ENCODE results near the gene APMAP. TPM values are rescaled to one million over a fixed set of nuclear protein-coding genes. Genes with fewer than 3 reads are reported as not detected.

Gene APMAP
- total and polyA plus RNA-seq, 10 of the 15 experiments (the other 5 are each of a cell fraction or from before 2014, with no cell fraction given), result 12.1 to 60.2 (median 32.7) TPM

DNA sequence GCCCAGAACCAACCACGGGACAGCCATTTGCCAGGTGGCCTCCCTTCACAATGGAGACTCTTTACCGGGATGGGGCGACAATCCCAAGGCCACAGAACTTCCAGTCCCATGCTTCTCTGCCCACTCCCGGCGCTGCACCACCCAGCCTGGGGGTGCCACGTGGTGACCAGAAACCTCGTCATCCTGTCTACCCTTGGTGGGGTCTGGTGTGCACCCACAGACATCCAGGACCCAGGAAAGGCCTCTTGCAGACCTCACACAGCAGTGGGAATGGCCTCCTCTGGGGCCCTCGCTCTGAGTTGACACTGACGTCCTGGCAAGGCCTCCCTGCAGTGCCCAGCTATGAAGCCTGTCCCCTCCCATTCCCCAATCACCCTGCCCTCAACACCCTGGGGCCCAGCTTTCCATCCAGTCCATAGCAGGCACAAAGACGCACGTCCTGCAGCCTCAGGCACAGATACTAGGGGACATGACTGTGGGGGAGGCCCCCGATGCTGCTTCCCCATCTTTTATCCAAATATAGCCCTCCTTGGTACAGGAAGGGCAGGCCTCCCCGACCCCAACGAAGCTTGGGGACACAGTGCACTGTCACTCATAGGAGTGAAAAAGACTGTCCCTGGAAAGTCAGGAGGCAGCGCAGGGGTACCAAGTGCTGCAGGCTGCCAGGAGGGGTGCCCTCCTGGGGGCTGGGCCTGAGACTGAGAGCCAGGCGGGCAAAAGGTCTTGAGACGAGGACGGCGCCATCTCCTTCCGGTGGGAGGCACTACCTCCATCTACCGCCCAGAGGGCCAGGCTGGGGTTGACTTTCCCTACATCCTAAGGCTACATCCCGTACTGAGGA, 36.3 kb downstream of the APMAP start:
- Histone ChIP-seq H3K27me3 (replicated peaks in 1 of 2; ENCODE audit: control insufficient read depth in 2 of 2, insufficient read depth in 2 of 2, low read length in 1 of 2) (no peaks in the 10 kb centered on the region), H3K4me3 (no peak overlapping the region), H3K36me3 (ENCODE audit: control insufficient read depth in 2 of 2, insufficient read depth in 2 of 2, low read length in 1 of 2) (peaks cover 0 to 4% of the 10 kb centered on the region in 2 experiments; a peak in 2 of 4 replicates), H3K27ac (ENCODE audit: control insufficient read depth, insufficient read depth) (no peak overlapping the region), H3K79me2 (ENCODE audit: control insufficient read depth, insufficient read depth, low read length) (no peaks in the 10 kb centered on the region), H4K20me1 (ENCODE audit: control insufficient read depth, insufficient read depth) (no peaks in the 10 kb centered on the region), H3K4me2 (ENCODE audit: control insufficient read depth, insufficient read depth) (no peak overlapping the region), H3K9me3 (replicated peaks; ENCODE audit: control insufficient read depth, insufficient read depth, low read length) (no peaks in the 10 kb centered on the region), H3K9ac (ENCODE audit: control insufficient read depth, insufficient read depth, low read length) (no peak overlapping the region), H3K4me1 (ENCODE audit: control insufficient read depth, insufficient read depth, low read length) (peaks cover 14% of the 10 kb centered on the region), H2AFZ (ENCODE audit: control insufficient read depth, low read depth, low read length) (no peak overlapping the region)
- no peak for FAIRE-seq
- ChIA-PET RAD21 (ENCODE audit: unreplicated experiment) (no interaction called here), CTCF (no interaction called here), POLR2A (interaction anchor here (0.7 kb wide), 1 partner anchor 41 kb away, joined by 3 read pairs; no protein-coding TSS in a partner anchor), SMC1A (ENCODE audit: uncharacterized antibody, unreplicated experiment) (no interaction called here)
- no peak for ATAC-seq
- intact Hi-C loops (cut with micrococcal nuclease; ENCODE audit: unreplicated experiment) (no loop called here), in situ Hi-C loops (cut with MboI) (no loop called here)
- TF ChIP-seq MLLT1 (IDR thresholded peaks at IDR 0.05) (no peak), POLR2AphosphoS5 (IDR thresholded peaks at IDR 0.05; ENCODE audit: low read length) (no peak)
- no TSS peak for BruUV-seq (replicated peaks)
- no peak for DNase-seq (ENCODE audit: low read depth, low spot score)
- 92% methylated on average over 22 of the region's 22 CpGs for WGBS (ENCODE audit: insufficient coverage, insufficient replicate concordance, low lambda C conversion rate, missing lambda C conversion rate)

GRCh38 chr20:24955045-24955444, 37.5 kb downstream of the APMAP start:
- no peaks in the 10 kb centered on the region for H3K27me3 ChIP-seq (replicated peaks in 1 of 2; ENCODE audit: control insufficient read depth in 2 of 2, insufficient read depth in 2 of 2, low read length in 1 of 2)
- ChIA-PET POLR2A (interaction anchor here (0.7 to 0.9 kb wide), 3 partner anchors 11 to 120 kb away, joined by 3 to 5 read pairs (median 3); no protein-coding TSS in a partner anchor), CTCF (interaction anchor here (1.1 to 1.2 kb wide), 2 partner anchors 23 to 39 kb away, joined by 3 read pairs; no protein-coding TSS in a partner anchor), RAD21 (ENCODE audit: unreplicated experiment) (interaction anchor here (1.3 kb wide), 1 partner anchor 102 kb away, joined by 3 read pairs; no protein-coding TSS in a partner anchor), SMC1A (ENCODE audit: uncharacterized antibody, unreplicated experiment) (interaction anchor here (1.0 kb wide), 1 partner anchor 34 kb away, joined by 3 read pairs; no protein-coding TSS in a partner anchor)
- ATAC-seq, result peak; percentile 76
- in situ Hi-C loops (cut with MboI) (no loop called here), intact Hi-C loops (cut with micrococcal nuclease; ENCODE audit: unreplicated experiment) (no loop called here)
- H3K4me3 ChIP-seq, result no peak overlapping the region
- peak overlapping the region; percentile 30; the same call in 1 of the 2 replicates for H3K4me2 ChIP-seq (ENCODE audit: control insufficient read depth, insufficient read depth)
- H4K20me1 ChIP-seq (ENCODE audit: control insufficient read depth, insufficient read depth), result no peaks in the 10 kb centered on the region
- H3K79me2 ChIP-seq (ENCODE audit: control insufficient read depth, insufficient read depth, low read length), result no peaks in the 10 kb centered on the region
- peak overlapping the region; percentile 42 for H3K27ac ChIP-seq (ENCODE audit: control insufficient read depth, insufficient read depth)
- no TSS peak for BruUV-seq (replicated peaks)
- FAIRE-seq, result peak; percentile 92
- no peak overlapping the region; the same call in 1 of the 2 replicates for H2AFZ ChIP-seq (ENCODE audit: control insufficient read depth, low read depth, low read length)
- no peaks in the 10 kb centered on the region for H3K9me3 ChIP-seq (replicated peaks; ENCODE audit: control insufficient read depth, insufficient read depth, low read length)
- H3K36me3 ChIP-seq (ENCODE audit: control insufficient read depth in 2 of 2, insufficient read depth in 2 of 2, low read length in 1 of 2), result peaks cover 0 to 1% of the 10 kb centered on the region in 2 experiments; a peak in 2 of 4 replicates
- WGBS (ENCODE audit: insufficient coverage, insufficient replicate concordance, low lambda C conversion rate, missing lambda C conversion rate), result 8% methylated on average over 3 of the region's 3 CpGs
- H3K9ac ChIP-seq (ENCODE audit: control insufficient read depth, insufficient read depth, low read length), result no peak overlapping the region
- H3K4me1 ChIP-seq (ENCODE audit: control insufficient read depth, insufficient read depth, low read length), result peaks cover 14% of the 10 kb centered on the region
- DNase-seq (ENCODE audit: low read depth, low spot score), result peak; percentile 64
- TF ChIP-seq WRNIP1 (IDR thresholded peaks at IDR 0.05; ENCODE audit: borderline replicate concordance, low read depth, low read length) (no peak), RUNX3 (IDR thresholded peaks at IDR 0.05; ENCODE audit: low read length) (peak; percentile 19; the same call in 1 of the 2 replicates), EED (IDR thresholded peaks at IDR 0.05; ENCODE audit: low read depth) (0 out of 2 replicates have a peak, but pooled peaks have one; percentile 34), MYB (IDR thresholded peaks at IDR 0.05; ENCODE audit: borderline replicate concordance, low read depth, low read length) (no peak), ATF3 (IDR thresholded peaks at IDR 0.05; ENCODE audit: borderline replicate concordance, extremely low read depth, low read depth, low read length) (no peak), SUPT20H (IDR thresholded peaks at IDR 0.05; ENCODE audit: borderline replicate concordance, control insufficient read depth, low read depth, low read length) (no peak), YY1 (IDR thresholded peaks at IDR 0.05; ENCODE audit: low read depth, low read length) (no peak)
- TF ChIP-seq, protein P1, sequence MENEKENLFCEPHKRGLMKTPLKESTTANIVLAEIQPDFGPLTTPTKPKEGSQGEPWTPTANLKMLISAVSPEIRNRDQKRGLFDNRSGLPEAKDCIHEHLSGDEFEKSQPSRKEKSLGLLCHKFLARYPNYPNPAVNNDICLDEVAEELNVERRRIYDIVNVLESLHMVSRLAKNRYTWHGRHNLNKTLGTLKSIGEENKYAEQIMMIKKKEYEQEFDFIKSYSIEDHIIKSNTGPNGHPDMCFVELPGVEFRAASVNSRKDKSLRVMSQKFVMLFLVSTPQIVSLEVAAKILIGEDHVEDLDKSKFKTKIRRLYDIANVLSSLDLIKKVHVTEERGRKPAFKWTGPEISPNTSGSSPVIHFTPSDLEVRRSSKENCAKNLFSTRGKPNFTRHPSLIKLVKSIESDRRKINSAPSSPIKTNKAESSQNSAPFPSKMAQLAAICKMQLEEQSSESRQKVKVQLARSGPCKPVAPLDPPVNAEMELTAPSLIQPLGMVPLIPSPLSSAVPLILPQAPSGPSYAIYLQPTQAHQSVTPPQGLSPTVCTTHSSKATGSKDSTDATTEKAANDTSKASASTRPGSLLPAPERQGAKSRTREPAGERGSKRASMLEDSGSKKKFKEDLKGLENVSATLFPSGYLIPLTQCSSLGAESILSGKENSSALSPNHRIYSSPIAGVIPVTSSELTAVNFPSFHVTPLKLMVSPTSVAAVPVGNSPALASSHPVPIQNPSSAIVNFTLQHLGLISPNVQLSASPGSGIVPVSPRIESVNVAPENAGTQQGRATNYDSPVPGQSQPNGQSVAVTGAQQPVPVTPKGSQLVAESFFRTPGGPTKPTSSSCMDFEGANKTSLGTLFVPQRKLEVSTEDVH (IDR thresholded peaks at IDR 0.05; ENCODE audit: low read depth, partially characterized antibody), result no peak
